Keratinocyte (primary cell): ENCODE data around the gene GLTP. TPM values are rescaled to one million over a fixed set of nuclear protein-coding genes. Genes with fewer than 3 reads are reported as not detected.

Experiments used
- DNase-seq: peaks from one replicate; pipeline ENCODE4 v3.0.0-alpha.2; 2011; ENCODE audit warnings: low read depth, missing footprints, low spot score
- FAIRE-seq: peaks from 2 replicates; lab custom pipeline; 2011; peaks lifted over from hg19 to GRCh38; lab: Jason Lieb, UNC
- H2AFZ ChIP-seq: 2 replicates; pipeline ENCODE4 v1.6.0; 2012; ENCODE audit warnings: low read length, control low read depth, inconsistent platforms; ENCODE audit not compliant: control insufficient read depth
- H3K27ac ChIP-seq: 2 replicates; pipeline ENCODE4 v1.5.1; 2011; ENCODE audit warnings: low read length; ENCODE audit not compliant: control insufficient read depth, insufficient read depth
- H3K27me3 ChIP-seq: 3 replicates; pipeline ENCODE4 v1.6.0; 2011; ENCODE audit warnings: low read length; ENCODE audit not compliant: control insufficient read depth, insufficient read depth; ENCODE audit errors: extremely low read depth
- H3K36me3 ChIP-seq, 2 experiments: 2 replicates in 1 of 2; 3 replicates in 1 of 2; pipeline ENCODE4 v1.5.1; 2011; ENCODE audit warnings: low read length in 2 of 2, mild to moderate bottlenecking in 1 of 2; ENCODE audit not compliant: control insufficient read depth in 2 of 2, insufficient read depth in 2 of 2; ENCODE audit errors: extremely low read depth in 1 of 2
- H3K4me1 ChIP-seq: 3 replicates; pipeline ENCODE4 v1.5.1; 2011; ENCODE audit warnings: low read length; ENCODE audit not compliant: control insufficient read depth, insufficient read depth; ENCODE audit errors: extremely low read depth
- H3K4me2 ChIP-seq: 3 replicates; pipeline ENCODE4 v1.6.0; 2011; ENCODE audit warnings: low read depth, low read length; ENCODE audit not compliant: control insufficient read depth, insufficient read depth; ENCODE audit errors: extremely low read depth
- H3K4me3 ChIP-seq, 3 experiments: fragments of 200-600 bp in 1 of 3; sonication (generic) in 1 of 3; 2 replicates in 2 of 3; 3 replicates in 1 of 3; pipeline ENCODE4 v1.5.1; 2011 to 2016; ENCODE audit warnings: low read length in 3 of 3, mild to moderate bottlenecking in 3 of 3, control low read depth in 2 of 3, inconsistent platforms in 1 of 3, low read depth in 1 of 3, mixed read lengths in 1 of 3, mixed run types in 1 of 3, moderate library complexity in 1 of 3; ENCODE audit not compliant: control insufficient read depth in 2 of 3, insufficient read depth in 2 of 3; ENCODE audit errors: extremely low read depth in 1 of 3
- H3K79me2 ChIP-seq: 2 replicates; pipeline ENCODE4 v1.6.0; 2012; ENCODE audit warnings: low read length; ENCODE audit not compliant: control insufficient read depth, insufficient read depth
- H3K9ac ChIP-seq: 3 replicates; pipeline ENCODE4 v1.6.0; 2011; ENCODE audit warnings: low read length; ENCODE audit not compliant: control insufficient read depth, insufficient read depth; ENCODE audit errors: extremely low read depth
- H3K9me1 ChIP-seq: 3 replicates; pipeline ENCODE4 v1.6.0; 2011; ENCODE audit warnings: low read length; ENCODE audit not compliant: control insufficient read depth, insufficient read depth; ENCODE audit errors: extremely low read depth
- H3K9me3 ChIP-seq: 2 replicates; pipeline ENCODE4 v1.5.1; 2012; ENCODE audit warnings: low read depth, low read length; ENCODE audit not compliant: control insufficient read depth
- H4K20me1 ChIP-seq: 3 replicates; pipeline ENCODE4 v1.6.0; 2011; ENCODE audit warnings: low read length; ENCODE audit not compliant: control insufficient read depth, insufficient read depth; ENCODE audit errors: extremely low read depth
- EZH2 ChIP-seq: IDR thresholded peaks from one replicate; pipeline ENCODE4 v1.6.1; 2012; ENCODE audit warnings: inconsistent platforms, mild to moderate bottlenecking, low read length, moderate library complexity
- dilution Hi-C: fragments of 300-500 bp; cut with MboI; formaldehyde crosslinking; loops from one replicate; pipeline ENCODE4 v1.7.0; 2020; ENCODE audit warnings: low sequenced_read_pairs; ENCODE audit not compliant: extremely low pct_ligation_motif_present
- polyA plus RNA-seq, 5 experiments: library from polyadenylated mRNA; depleted of rRNA in 3 of 5; stranded (reverse) in 3 of 5; stranded (forward) in 1 of 5; unstranded in 1 of 5; fragments of >200 nt; gene quantifications; 1 replicate in 1 of 5; 2 replicates in 3 of 5; 3 replicates in 1 of 5; pipeline versions ENCODE4 v1.2.1 to v1.2.3, GENCODE V29; 2011 to 2012; ENCODE audit warnings: missing spikeins in 2 of 5, low read depth in 1 of 5, low replicate concordance in 1 of 5
- TF ChIP-seq, protein P1 (sequence below), 3 experiments: IDR thresholded peaks in 1 of 3; conservative IDR thresholded peaks in 1 of 3; optimal IDR thresholded peaks in 1 of 3; 2 replicates in 2 of 3; 3 replicates in 1 of 3; pipeline versions ENCODE3 to v1.5.1; 2011; ENCODE audit warnings: low read length in 3 of 3, mild to moderate bottlenecking in 3 of 3, moderate library complexity in 2 of 3, control low read depth in 1 of 3, inconsistent platforms in 1 of 3; ENCODE audit not compliant: insufficient read depth in 2 of 3; ENCODE audit errors: extremely low read depth in 1 of 3

GLTP gene
- polyA plus RNA-seq, 1 donor (not counting 4 experiments of a cell fraction or from before 2014, with no cell fraction given): 54.6 TPM

GRCh38 chr12:109885616-109886015 lies 5.3 kb upstream of the GLTP start:
- no peaks in the 10 kb centered on the region for H3K9me1 ChIP-seq
- no peaks in the 10 kb centered on the region for H3K36me3 ChIP-seq
- peak overlapping the region; percentile 34 for H3K27ac ChIP-seq
- no peaks in the 10 kb centered on the region for H4K20me1 ChIP-seq
- peaks cover 55% of the 10 kb centered on the region for H3K4me1 ChIP-seq
- H3K9ac ChIP-seq: no peak overlapping the region
- H3K4me2 ChIP-seq: no peak overlapping the region
- no peaks in the 10 kb centered on the region for H3K79me2 ChIP-seq
- peak; percentile 56 for DNase-seq
- no peak overlapping the region for H2AFZ ChIP-seq
- FAIRE-seq: no peak
- dilution Hi-C loops: no loop called here
- TF ChIP-seq, protein P1, sequence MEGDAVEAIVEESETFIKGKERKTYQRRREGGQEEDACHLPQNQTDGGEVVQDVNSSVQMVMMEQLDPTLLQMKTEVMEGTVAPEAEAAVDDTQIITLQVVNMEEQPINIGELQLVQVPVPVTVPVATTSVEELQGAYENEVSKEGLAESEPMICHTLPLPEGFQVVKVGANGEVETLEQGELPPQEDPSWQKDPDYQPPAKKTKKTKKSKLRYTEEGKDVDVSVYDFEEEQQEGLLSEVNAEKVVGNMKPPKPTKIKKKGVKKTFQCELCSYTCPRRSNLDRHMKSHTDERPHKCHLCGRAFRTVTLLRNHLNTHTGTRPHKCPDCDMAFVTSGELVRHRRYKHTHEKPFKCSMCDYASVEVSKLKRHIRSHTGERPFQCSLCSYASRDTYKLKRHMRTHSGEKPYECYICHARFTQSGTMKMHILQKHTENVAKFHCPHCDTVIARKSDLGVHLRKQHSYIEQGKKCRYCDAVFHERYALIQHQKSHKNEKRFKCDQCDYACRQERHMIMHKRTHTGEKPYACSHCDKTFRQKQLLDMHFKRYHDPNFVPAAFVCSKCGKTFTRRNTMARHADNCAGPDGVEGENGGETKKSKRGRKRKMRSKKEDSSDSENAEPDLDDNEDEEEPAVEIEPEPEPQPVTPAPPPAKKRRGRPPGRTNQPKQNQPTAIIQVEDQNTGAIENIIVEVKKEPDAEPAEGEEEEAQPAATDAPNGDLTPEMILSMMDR (optimal IDR thresholded peaks at IDR 0.05 in 1 of 3, IDR thresholded peaks at IDR 0.05 in 1 of 3, conservative IDR thresholded peaks at IDR 0.05 in 1 of 3; ENCODE audit: extremely low read depth in 1 of 3, insufficient read depth in 2 of 3, low read length in 3 of 3): peak in 1 of 3 experiments; percentile 2
- TF ChIP-seq EZH2: no peak
- H3K9me3 ChIP-seq: no peaks in the 10 kb centered on the region
- H3K27me3 ChIP-seq: no peaks in the 10 kb centered on the region
- no peak overlapping the region for H3K4me3 ChIP-seq

DNA sequence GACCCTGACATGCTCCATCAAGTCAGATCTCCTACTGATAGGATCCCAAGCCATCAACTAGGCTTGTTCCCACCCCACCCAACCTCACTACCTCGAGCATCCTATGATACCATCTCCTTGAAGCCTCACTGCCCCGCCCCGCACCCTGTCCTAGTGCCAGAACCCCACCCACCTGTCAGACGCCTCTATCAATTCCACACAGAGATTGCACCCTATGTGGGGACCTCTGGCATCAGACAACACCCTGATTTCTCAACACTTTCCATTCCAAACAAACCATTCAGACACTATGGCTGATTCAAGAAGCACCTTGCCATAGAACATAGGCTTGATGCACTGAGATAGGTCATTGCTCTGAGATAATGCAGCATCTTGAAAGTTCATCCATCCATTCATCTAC lies 3.1 kb upstream of the GLTP start:
- no peak for DNase-seq
- Histone ChIP-seq H3K27ac (peak overlapping the region; percentile 3), H3K9ac (no peak overlapping the region), H3K9me1 (no peaks in the 10 kb centered on the region), H3K9me3 (no peaks in the 10 kb centered on the region), H3K4me1 (peaks cover 49% of the 10 kb centered on the region), H3K36me3 (no peaks in the 10 kb centered on the region), H3K79me2 (peaks cover 16% of the 10 kb centered on the region), H4K20me1 (peaks cover 3% of the 10 kb centered on the region), H3K4me3 (no peak overlapping the region), H2AFZ (no peak overlapping the region), H3K4me2 (no peak overlapping the region), H3K27me3 (no peaks in the 10 kb centered on the region)
- dilution Hi-C loops: no loop called here
- FAIRE-seq: no peak
- TF ChIP-seq, protein P1 (optimal IDR thresholded peaks at IDR 0.05 in 1 of 3, IDR thresholded peaks at IDR 0.05 in 1 of 3, conservative IDR thresholded peaks at IDR 0.05 in 1 of 3; ENCODE audit: extremely low read depth in 1 of 3, insufficient read depth in 2 of 3, low read length in 3 of 3): no peak
- TF ChIP-seq EZH2: no peak
